GM12891 (cell line): Measurements from ENCODE around the gene SDK1.
"Not testable (repeated sequence)": the region's sequence is repeated elsewhere in the genome, so short reads cannot be mapped to it uniquely, and the experiment has no call there.

Experiments used
- DNase-seq: peaks from one replicate; pipeline ENCODE4 v3.0.0; 2011; ENCODE audit warnings: low spot score; ENCODE audit not compliant: insufficient read length
- FAIRE-seq: peaks from 2 replicates; lab custom pipeline; 2011; peaks lifted over from hg19 to GRCh38; lab: Jason Lieb, UNC
- PAX5 ChIP-seq: IDR thresholded peaks from 2 replicates; pipeline ENCODE4 v1.6.1; 2011; ENCODE audit warnings: low read length, moderate library complexity, mild to moderate bottlenecking; ENCODE audit not compliant: insufficient read depth, severe bottlenecking
- POLR2A ChIP-seq: IDR thresholded peaks from 2 replicates; pipeline ENCODE4 v1.6.1; 2011; ENCODE audit warnings: low read depth, low read length, control low read depth
- POLR2AphosphoS5 ChIP-seq: IDR thresholded peaks from 2 replicates; pipeline ENCODE4 v1.6.1; 2011; ENCODE audit warnings: low read depth, low read length, control low read depth
- POU2F2 ChIP-seq: IDR thresholded peaks from 2 replicates; pipeline ENCODE4 v1.6.1; 2011; ENCODE audit warnings: low read depth, mild to moderate bottlenecking, control low read depth, low read length, moderate library complexity
- SPI1 ChIP-seq: IDR thresholded peaks from 2 replicates; pipeline ENCODE4 v1.6.1; 2011; ENCODE audit warnings: low read depth, low read length, control low read depth
- TAF1 ChIP-seq: IDR thresholded peaks from 2 replicates; pipeline ENCODE4 v1.6.1; 2011; ENCODE audit warnings: low read depth, low read length, control low read depth

SDK1 gene

GRCh38 chr7:4083513-4083912 is 782.5 kb downstream of the SDK1 start:
- no peak for FAIRE-seq
- no peak for DNase-seq
- no peak for TF ChIP-seq POU2F2
- no peak for TF ChIP-seq SPI1
- no peak for TF ChIP-seq POLR2AphosphoS5
- TF ChIP-seq PAX5, result no peak
- no peak for TF ChIP-seq POLR2A
- no peak for TF ChIP-seq TAF1

GRCh38 chr7:4084271-4084670 is 783.2 kb downstream of the SDK1 start:
- FAIRE-seq (no peak), DNase-seq (no peak)
- TF ChIP-seq POLR2AphosphoS5 (no peak), POLR2A (no peak), SPI1 (no peak), TAF1 (no peak), PAX5 (no peak), POU2F2 (no peak)

- TF ChIP-seq PAX5, result no peak
- no peak for TF ChIP-seq POLR2AphosphoS5
- TF ChIP-seq POLR2A, result no peak
- no peak for FAIRE-seq
- no peak for DNase-seq
Observed at GRCh38 chr7:4085937-4086691, 785.1 kb downstream of the SDK1 start.

GRCh38 chr7:4086723-4087122 is 785.7 kb downstream of the SDK1 start:
- DNase-seq, result no peak
- no peak for TF ChIP-seq PAX5
- TF ChIP-seq POLR2AphosphoS5, result no peak
- TF ChIP-seq POU2F2, result no peak
- no peak for TF ChIP-seq SPI1
- no peak for TF ChIP-seq POLR2A
- TF ChIP-seq TAF1, result no peak
- FAIRE-seq, result no peak

GRCh38 chr7:4091767-4092166 is 790.7 kb downstream of the SDK1 start:
- TF ChIP-seq PAX5, result no peak
- no peak for TF ChIP-seq TAF1
- no peak for TF ChIP-seq SPI1
- TF ChIP-seq POLR2A, result no peak
- TF ChIP-seq POU2F2, result no peak
- no peak for TF ChIP-seq POLR2AphosphoS5
- FAIRE-seq (no peak), DNase-seq (no peak)

- no peak for DNase-seq
- no peak for FAIRE-seq
Observed at GRCh38 chr7:4093035-4093434, 792.0 kb downstream of the SDK1 start.

GRCh38 chr7:4093483-4093882 is 792.4 kb downstream of the SDK1 start:
- no peak for DNase-seq
- no peak for FAIRE-seq
- TF ChIP-seq POLR2A (no peak), TAF1 (no peak), POU2F2 (no peak), PAX5 (no peak), SPI1 (no peak), POLR2AphosphoS5 (no peak)

More at GRCh38 chr7:4093035-4093434, 792.0 kb downstream of the SDK1 start:
- TF ChIP-seq TAF1 (no peak), PAX5 (no peak), POLR2AphosphoS5 (no peak), POU2F2 (no peak), POLR2A (no peak), SPI1 (no peak)

- FAIRE-seq, result not testable (repeated sequence)
Observed at GRCh38 chr7:4094158-4094557, 793.1 kb downstream of the SDK1 start.

GRCh38 chr7:4097001-4097609 is 796.1 kb downstream of the SDK1 start:
- no peak for TF ChIP-seq POLR2AphosphoS5
- TF ChIP-seq POLR2A, result no peak
- TF ChIP-seq SPI1, result no peak
- TF ChIP-seq TAF1, result no peak
- no peak for TF ChIP-seq POU2F2

More at GRCh38 chr7:4094158-4094557, 793.1 kb downstream of the SDK1 start:
- DNase-seq, result not testable (repeated sequence)

More at GRCh38 chr7:4097001-4097609, 796.1 kb downstream of the SDK1 start:
- DNase-seq (no peak), FAIRE-seq (no peak)
